Stimulated activated CD4-positive, alpha-beta T cell treated with anti-CD3 and anti-CD28 coated beads, Interleukin-2, amount 100 ng/mL, for 4 hours (primary cell): ENCODE results near the gene PDCD10.

Experiments used
- DNase-seq: peaks from one replicate; pipeline ENCODE4 v3.0.0-alpha.2; 2020; ENCODE audit warnings: low read depth

Gene PDCD10

DNA sequence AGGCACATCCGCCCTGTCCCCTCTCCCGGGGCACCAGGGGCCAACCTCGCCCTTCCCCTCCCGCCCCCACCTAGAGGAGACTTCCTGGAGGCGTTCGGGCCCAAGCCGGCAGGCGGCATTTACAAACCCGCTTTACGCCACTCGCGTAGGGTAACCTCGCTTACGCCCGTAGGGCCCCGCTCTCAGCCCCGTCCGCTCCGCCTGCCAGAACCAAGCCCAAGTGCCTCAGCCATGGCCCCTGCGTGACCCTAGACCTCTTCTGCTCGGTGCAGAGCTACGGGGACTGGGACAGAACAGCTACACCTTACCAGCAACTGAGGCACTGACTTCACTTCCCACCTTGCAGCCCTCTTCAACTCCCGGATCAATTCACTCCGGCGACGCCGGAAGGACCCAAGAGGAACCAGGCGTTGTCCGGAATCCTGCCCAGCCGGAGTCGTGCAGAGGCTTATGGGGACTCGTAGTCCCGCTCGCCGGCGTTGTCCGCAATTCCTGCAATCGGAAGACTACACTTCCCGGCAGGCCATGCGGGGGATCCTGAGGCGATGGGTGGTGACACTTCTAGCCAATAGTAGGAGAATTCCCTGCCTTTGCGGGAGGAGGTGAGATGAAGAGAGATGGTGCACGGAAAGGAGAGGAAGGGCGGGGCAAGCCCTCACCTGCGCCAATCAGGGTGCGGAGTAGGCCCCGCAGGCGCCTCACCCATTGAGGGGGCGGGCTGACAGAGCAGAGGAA, at the start of gene PDCD10:
Gene PDCD10, minus strand, starts transcription at position 395 of the 735 bp plus-strand sequence. CDS start 14,735 bp downstream, outside the sequence.
- DNase-seq = peak; percentile 95

DNA sequence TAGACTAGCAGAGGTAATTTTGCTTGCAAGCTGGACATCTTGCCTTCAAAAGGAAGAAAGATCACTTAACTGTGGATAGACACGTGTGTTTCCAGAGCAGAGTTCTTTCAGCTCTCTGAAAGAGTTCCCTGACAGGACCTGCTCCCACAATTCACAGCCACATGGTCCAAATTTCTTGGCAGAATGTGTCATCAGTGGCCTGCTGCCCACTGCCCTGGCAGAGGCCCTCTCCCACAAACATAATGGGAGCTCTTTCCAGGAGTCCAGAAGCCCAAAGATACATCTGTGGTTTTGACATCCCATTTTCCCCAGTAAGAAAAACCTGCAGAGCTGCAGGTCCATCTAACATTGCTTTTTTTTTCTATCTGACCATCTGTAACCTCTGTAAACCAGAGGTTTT, 49.1 kb upstream of the PDCD10 start:
- no peak for DNase-seq

DNA sequence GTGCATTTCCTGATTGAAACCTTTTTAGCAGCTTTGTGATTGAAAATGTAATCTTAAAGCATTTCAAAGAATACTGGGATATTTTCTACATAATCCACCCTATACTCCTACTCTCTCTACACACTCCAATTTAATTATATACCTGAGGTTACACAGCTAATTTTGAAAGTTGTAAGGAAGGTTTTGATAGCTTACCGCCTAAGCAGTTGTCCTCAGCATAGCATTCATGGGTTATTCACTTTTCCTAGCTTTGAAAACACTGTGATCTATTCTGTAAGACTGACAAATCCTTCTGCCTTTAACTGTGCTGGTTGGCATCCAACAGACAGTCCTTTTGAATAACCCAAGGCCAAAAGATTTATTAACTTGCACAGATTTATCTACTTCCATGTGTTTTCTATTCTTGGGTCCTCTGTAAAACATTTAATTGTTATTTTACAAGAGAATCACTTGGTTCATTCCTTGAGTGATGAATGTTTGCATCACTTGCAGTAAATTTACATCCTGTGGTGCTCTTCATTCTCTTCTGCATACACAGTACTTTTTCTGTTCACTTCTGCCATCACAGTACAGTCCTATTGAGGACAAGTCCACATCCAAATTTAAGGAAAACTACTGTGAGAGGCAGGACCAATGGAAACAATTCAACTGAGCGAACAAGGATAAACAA, 45.7 kb upstream of the PDCD10 start:
- DNase-seq = no peak

DNA sequence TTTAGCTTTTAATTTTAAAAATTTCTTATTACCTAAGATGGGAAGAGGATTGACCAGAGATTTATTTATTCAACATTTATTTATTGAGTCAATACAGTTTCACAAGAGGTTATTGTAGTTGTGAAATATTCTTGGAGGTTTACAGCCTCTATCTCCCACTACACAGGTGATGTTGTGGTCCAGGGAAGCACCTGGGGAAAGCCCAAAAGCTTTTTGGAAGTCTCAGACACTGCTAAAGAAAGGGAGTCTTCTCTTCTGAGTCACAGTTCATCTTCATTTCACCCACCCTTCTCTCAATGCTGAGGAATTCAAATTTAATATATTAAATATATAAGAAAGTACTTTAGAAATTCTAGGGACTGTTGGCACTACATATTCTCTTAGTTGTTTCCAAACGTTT, 42.7 kb upstream of the PDCD10 start:
- DNase-seq = no peak

DNA sequence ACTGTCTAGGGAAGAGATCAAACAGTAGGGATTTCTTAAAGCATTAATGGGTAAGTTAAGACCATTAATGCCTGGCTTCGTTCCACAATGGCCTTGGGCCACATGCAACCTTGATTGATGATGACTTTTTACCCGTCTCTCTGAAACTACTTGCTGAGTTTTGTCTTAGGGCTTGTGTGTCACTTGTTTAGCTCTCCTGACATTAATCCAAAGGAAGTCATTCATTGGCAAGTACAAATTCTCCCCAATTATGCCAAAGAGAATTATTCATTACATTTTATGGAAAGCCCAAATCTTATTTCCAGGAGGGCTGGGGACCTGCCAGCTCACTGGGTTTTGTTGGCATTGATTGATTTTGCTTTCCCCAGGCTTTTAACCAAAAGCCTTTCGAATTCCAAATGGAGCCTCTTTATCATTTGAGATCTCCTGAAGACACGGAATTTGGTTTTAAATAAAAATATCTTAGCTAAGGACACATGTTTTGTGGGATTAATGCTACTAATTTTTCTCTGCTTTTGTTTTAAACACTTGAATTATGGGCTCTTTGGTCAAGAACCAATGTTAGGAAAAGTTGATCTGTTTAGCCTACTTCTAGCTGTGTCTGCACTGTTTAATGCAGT, 41.5 kb upstream of the PDCD10 start:
- DNase-seq = no peak

DNA sequence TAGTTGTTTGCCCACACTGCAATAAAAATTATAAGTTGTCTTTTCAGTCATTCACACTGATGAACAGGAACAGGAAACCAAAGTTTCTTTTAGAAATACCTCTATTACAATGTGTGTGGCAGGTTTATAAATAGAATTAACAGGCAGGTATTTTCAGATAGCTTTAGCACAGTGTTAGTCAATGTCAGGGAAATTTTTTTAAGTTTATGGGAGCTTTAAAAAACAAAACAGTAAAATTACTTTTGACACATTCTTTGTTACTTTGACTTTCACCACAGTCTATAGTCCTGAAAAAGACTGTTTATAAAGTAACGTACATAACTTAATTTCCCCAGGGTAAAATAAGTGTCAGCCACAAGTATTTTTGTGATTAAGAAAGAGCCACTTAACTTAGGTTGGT, 38.9 kb upstream of the PDCD10 start:
- no peak for DNase-seq

DNA sequence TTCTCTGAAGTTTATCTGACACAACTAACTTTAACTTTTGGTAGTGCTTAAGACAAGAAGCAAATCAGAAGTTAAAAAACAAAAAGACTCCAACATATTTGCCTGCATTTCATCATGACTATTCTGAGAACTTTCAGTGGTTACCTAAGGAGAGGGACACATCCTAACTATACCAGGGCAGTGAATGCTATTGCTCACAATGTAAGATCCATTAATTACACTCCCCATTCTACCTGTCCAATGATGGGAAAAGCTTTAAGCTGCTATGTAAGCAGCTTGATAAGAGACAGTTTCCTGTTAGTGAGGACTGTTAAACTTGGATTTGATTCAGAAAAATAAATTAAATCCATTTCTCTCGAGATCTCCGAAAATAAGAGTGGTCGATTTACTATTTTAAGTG, 38.3 kb upstream of the PDCD10 start:
- DNase-seq = no peak

DNA sequence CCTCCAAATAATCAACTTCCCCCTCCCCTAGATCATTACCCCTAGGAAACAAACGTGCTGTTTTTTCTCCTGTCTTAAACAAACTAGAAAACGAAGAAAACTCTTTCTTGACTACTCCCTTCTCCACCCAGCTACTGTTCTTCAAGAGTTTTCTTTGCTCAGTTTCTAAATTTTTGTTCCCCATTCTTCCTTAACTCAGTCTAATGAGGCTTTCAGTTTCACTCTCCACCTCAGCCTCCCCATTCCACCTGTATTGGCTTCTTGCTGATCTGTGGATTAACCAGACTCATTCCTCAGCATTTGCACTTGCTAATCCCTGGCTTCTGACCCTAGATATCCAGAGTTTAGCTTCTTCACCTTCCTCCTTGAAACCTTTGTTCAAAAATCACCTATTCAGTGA, 27.6 kb upstream of the PDCD10 start:
- DNase-seq = no peak

DNA sequence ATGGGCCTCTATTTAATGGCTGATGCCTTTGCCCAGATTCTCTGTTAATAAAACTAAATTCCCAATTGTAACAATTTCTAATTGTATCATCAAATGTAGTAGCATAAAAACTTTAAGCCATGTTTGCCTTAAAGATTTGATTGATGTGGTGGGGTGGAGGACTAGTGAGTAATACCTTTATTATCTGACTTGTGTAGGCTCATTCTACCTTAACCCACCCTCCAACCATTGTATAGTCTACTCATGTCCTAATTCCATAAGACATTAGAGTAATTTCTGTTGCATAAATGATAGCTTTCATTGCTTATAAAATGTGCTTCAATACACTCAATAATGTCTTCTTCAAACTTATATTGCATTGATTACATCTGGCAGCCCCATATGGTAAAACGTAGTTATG, 26.6 kb upstream of the PDCD10 start:
- no peak for DNase-seq

DNA sequence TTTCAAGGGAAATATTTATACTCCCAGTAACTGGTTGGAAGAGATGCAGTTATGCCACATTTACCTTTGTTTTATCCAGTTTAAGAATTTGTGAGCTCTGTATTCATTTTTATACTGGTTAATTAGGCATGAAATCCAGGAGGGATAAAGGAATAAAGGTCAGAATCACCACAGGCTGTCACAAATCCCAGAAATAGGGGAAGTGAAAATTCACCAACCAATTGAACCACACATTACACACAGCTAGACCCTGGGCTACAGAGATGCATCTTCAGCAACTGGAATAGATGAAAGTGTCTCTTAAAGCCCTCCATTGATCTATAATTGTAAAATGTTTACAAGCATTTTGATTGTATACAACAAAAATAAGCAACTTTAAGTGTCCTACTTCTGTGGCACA, 19.4 kb upstream of the PDCD10 start:
- DNase-seq = no peak

DNA sequence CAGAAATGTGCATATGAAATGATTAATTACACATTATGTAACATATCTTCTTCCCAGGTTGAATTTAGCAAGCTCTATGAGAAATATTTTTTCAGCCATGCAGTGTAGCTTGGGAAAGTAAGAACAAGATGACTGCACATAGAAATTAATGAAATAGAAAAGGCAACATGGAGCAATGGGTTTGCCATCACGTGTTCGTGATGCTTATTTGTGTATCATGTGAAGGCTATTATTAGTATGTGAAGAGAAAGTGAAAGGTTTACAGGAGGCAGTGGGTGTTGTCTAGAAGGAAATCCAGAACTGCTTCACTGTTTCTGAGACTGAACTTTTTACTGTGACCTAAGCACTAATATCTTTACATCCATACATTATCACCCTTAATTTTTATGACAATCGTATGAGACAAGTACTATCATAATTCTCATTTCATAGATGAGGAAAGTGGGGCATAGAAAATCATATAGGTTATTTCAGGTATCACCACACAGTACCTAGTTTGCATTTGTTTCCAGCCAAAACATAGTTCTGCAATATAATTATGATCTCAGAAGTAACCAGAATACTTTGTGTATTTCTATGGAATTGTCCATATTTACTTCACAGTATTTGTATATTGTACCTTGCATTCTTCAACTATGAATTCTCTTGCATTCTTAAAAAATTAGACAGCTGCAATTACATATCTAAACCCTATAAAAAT, 15.7 kb upstream of the PDCD10 start:
- no peak for DNase-seq

DNA sequence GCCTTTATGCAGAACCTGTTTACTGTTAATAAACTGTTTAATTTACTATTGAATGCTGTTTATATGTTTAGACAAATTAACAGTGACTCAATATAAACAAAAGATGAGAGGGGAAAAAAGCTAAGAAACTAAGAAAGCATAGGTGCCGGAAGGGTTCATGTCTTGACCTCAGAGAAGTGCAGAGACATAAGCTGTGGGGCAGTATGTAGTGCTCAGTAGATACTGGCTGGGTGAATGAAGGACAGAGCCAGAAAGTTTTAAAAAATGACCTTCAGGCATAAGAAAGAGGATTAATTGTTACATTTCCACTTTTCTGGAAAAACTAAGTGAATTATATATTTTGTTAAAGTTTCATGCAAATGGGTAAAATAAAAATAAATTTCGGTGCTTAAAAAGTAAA, 15.0 kb upstream of the PDCD10 start:
- DNase-seq = no peak

DNA sequence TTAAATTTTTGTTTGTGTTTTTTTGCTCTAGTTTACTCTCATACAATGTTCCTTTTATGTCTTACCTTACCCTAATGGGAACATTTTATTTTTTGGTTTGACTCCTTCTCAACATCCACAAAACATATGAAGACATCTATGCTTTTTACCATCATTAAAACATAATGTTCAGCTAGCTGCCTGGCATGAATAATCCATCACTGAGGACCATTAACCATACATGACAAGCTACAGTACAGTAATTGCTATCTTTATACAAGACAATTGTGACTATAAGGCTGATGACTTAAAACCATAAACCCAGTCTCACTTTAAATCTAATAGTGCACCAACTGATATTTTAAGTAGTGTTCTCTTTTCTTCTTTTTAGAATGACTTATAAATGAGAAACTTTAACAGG, 14.5 kb upstream of the PDCD10 start:
- DNase-seq = no peak

DNA sequence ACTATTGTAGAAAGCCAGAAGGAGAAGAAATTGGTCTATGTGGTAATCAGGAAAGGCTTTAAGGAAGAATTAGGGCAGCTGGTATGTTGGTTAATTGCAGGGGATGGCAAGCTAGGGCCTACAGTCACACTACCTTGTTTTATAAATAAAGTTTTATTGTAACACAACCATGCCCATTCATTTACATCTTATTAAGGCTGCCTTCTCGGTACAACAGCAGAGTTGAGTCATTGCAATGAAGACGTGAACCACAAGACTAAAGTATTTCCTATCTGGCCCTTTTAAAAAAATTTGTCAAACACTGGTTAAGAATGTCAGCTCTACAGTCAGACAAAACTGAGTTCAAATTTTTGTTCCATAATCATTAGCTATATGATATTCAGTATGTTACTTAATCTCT, 9.1 kb upstream of the PDCD10 start:
- DNase-seq = no peak

DNA sequence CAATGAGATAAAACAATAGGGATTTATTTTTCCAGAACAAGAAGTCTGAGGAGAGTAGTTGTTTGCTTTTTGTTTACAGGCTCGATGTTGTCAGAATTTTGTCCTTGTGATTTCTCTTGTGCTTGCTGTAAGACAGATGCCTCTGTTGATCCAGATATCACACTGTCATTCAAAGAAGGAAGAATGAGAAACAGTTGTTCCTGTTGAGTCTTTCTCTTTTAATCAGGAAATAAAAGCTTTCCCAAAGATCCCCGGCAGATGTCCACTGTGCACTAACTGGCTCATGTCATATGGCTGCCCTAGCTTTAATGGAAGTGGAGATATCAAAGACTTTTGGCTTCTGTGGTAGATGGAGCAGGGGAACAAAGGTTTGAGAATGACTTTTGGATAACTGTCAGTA, 7.6 kb upstream of the PDCD10 start:
- DNase-seq = no peak

DNA sequence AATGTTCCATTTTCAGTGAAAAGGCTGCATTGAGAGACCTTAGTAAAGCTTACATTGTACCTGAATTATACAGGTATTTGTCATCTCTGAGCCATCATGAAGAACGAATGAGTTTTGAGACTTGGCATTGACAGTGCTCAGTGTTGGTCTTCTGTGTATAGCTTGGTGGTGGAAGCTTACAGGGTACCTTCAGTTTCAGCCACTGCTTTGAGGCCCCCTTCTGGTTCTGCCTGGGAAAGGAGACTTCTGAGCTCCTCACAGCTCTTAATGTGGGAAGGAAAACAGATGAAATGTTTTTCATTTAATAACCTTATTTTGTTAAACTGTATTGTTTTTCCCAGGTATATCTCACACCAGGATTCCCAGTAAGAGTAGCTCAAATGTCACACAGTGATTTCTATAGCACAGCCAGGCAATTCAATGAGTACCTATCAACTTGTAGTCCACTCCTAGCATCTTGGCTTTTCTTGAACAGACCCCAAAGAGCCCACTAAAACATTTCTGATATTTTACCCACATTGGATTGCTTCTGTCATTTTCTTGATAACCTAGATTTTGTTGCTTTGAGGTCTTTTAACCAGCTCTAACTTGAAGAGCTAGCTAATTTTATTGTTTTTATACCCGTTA, 6.4 kb upstream of the PDCD10 start:
- DNase-seq = peak; percentile 9

DNA sequence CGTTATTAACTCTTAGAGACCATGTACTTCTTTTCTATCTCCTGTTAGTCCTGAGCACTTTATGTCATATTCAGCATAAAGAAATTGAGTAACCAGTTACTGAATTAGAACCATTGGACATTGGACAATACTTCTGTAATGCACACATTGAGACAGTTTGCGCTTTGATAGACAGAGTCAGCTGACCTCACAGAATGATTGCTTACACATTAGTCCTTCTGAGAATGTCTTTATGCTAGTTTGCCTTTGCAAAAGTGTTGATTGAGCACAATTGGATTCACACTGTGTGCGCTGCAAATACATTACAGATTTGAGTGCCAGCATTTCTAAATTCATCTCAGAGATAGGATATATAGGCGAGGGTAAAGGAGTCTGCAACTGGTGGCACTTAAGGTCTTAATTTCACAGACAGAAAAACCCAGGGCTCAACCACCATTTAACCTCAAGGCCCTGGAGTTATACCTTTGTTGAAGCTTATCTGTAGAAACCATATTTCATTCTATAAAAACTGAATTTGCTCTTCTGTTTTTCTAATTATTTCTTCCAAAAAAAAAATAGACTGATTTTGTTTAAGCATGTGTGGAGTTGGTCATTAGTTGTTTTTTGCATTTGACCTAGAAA, 4.6 kb upstream of the PDCD10 start:
- no peak for DNase-seq

DNA sequence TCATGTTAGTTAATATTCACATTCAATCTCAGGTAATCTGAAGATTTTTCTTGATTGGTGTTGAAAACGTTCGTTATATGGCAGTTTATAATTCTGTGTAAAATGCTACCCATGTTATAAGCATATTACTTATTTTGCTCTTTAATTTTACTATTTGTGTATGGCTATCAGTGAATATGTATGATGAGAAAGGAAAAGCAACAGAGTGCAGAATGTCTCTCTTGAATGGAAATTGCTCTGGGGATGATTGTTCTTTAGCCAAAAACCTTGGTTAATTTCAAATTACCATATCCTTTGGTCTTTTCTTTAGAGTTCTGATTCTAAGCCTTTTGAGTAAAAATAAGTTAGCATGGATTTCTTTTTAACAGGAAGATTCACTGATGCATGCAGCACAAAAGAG, 3.3 kb upstream of the PDCD10 start:
- no peak for DNase-seq

DNA sequence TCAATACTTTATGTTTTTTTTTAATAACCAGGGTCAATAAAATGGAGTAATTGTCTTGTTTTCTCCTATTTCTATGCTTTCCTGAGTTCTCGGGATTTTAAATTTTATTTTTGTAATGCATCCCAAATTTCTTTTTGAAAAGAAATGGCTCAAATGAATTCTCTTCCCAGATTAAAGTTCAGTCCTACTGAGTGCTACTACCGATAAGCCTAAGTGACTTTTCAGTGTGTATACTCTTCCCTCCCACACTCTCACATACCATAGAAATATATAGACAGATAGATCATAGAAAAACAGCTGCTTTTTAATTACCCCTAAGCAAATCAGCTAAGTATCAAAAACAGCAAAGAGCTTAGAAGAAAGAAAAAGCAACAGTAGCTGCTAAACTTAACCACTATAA, 2.3 kb upstream of the PDCD10 start:
- no peak for DNase-seq

DNA sequence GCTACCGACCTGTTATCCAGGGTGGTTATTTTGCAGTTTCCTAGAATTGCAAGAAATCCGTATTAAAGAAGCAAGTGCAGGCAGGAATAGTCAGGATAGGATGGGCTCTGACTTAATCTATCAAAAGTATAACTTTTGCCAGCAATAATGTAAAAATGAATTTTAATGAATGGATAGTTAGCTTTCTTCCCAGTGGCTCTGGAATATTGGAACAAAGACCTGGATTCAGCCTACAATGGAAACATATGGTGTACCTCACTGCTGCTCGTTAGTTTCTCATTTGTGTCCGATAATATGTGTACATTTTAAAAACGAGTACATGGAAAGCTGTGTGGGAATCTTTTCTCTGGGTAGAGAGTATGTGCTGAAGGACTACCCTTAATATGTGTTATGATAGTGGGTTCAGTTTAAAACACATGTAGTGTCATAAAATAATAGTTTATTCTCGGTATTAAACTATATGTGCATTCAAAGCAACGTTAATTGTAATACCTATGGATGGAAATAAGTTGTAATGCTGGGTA, 1.6 kb upstream of the PDCD10 start:
- no peak for DNase-seq

DNA sequence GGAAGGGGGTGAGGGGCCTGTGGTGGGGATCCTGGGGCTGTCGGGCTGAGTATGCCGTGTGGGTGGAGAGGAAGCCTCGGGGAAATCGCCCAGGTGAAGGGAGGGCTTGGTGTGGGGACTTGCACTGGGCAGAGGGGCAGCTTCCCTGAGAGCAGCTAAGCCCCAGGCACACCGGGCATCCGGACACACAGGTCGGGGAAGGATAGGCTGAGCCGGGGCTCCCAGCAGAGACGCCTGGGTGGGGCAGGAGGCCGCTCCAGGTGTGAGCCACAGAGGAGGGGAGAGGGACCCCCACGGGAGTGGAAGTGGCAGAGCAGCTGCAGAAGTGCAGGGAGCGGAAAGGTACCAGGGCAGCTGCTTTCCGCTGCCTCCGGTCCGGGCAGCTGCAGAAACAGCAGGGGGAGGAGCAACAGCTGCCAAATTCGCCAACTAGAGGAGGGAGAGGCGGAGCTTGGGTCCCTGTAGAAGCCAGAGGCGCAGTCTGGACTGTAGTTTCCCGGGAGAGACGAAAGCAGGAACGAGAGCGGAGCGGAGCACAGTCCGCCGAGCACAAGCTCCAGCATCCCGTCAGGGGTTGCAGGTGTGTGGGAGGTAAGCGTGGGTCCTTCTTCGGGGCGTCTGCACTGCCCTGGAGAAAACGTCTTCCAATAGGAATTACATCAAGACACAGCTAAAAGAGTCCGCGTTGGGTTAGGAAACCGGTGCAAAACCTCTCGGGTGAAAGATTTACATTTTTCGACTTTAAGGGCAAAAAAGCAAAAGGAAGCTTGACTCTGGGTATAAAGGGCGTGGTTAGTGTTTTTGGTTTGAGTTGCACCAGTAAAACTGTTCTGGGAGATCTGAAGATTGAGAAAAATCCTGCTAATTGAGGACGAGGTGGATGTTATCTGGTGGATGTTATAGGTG, 794 bp upstream of the PDCD10 start, which contains the start of gene SERPINI1:
Gene SERPINI1, plus strand, starts transcription at position 489 of the 906 bp plus-strand sequence. CDS start 53,408 bp downstream, outside the sequence.
- peak; percentile 57 for DNase-seq
